IPS DF 6.9 (cell line): ENCODE data around the gene ARMH1.
A peak's percentile ranks its signal among the peaks of the same experiment; 100 is the strongest.

Source experiments
- DNase-seq: peaks from one replicate; pipeline ENCODE4 v3.0.0-alpha.2; 2013; ENCODE audit warnings: low read depth, low spot score
- H3K27ac ChIP-seq: one replicate; pipeline ENCODE4 v1.5.1; 2013; ENCODE audit warnings: low read length, control low read depth
- H3K27me3 ChIP-seq: 2 replicates; pipeline ENCODE4 v1.6.1; 2013; ENCODE audit warnings: mild to moderate bottlenecking, low read length; ENCODE audit not compliant: control insufficient read depth, insufficient read depth
- H3K36me3 ChIP-seq: 2 replicates; pipeline ENCODE4 v1.6.1; 2013; ENCODE audit warnings: low read length; ENCODE audit not compliant: control insufficient read depth, insufficient read depth
- H3K4me1 ChIP-seq: 2 replicates; pipeline ENCODE4 v1.6.1; 2013; ENCODE audit warnings: low read length; ENCODE audit not compliant: control insufficient read depth, insufficient read depth
- H3K4me3 ChIP-seq: 2 replicates; pipeline ENCODE4 v1.5.1; 2013; ENCODE audit warnings: mild to moderate bottlenecking, low read length
- H3K9me3 ChIP-seq: 2 replicates; pipeline ENCODE4 v1.6.1; 2013; ENCODE audit warnings: low read length, inconsistent platforms; ENCODE audit not compliant: control insufficient read depth, insufficient read depth
- WGBS: extraction: QIAGEN DNeasy Blood & Tissue Kit; methylation state at CpG from one replicate; pipeline ENCODE4 v1.1.7; 2013; ENCODE audit warnings: mixed read lengths, missing lambda C conversion rate; ENCODE audit not compliant: insufficient read length, insufficient coverage; 5-methylcytosine and 5-hydroxymethylcytosine counted together

ARMH1 gene

GRCh38 chr1:44672254-44672955 is 2.1 kb upstream of the ARMH1 start:
- no peaks in the 10 kb centered on the region for H3K27me3 ChIP-seq
- no peaks in the 10 kb centered on the region for H3K9me3 ChIP-seq
- WGBS: no CpG with 5 or more reads among the region's 13 CpGs
- H3K4me3 ChIP-seq: no peak overlapping the region
- no peak overlapping the region for H3K27ac ChIP-seq
- DNase-seq: no peak
- no peaks in the 10 kb centered on the region for H3K4me1 ChIP-seq
- no peaks in the 10 kb centered on the region for H3K36me3 ChIP-seq

- no CpG with 5 or more reads among the region's 14 CpGs for whole genome bisulfite sequencing
- no peak for DNase-seq
- H3K4me1 ChIP-seq: no peaks in the 10 kb centered on the region
- no peaks in the 10 kb centered on the region for H3K36me3 ChIP-seq
- no peak overlapping the region for H3K27ac ChIP-seq
- no peaks in the 10 kb centered on the region for H3K9me3 ChIP-seq
- H3K4me3 ChIP-seq: no peak overlapping the region; the same call in 1 of the 2 replicates
- H3K27me3 ChIP-seq: no peaks in the 10 kb centered on the region
Observed at GRCh38 chr1:44672961-44673674, 1.4 kb upstream of the ARMH1 start.

- Histone ChIP-seq H3K27me3 (no peaks in the 10 kb centered on the region), H3K36me3 (no peaks in the 10 kb centered on the region), H3K27ac (no peak overlapping the region), H3K4me3 (peak overlapping the region; percentile 60; the same call in 1 of the 2 replicates), H3K9me3 (no peaks in the 10 kb centered on the region), H3K4me1 (no peaks in the 10 kb centered on the region)
- no CpG with 5 or more reads among the region's 16 CpGs for WGBS
- no peak for DNase-seq
Observed at GRCh38 chr1:44673675-44674112, 820 bp upstream of the ARMH1 start.

GRCh38 chr1:44675186-44675585 is 672 bp downstream of the ARMH1 start:
- DNase-seq: no peak
- Histone ChIP-seq H3K4me1 (no peaks in the 10 kb centered on the region), H3K9me3 (no peaks in the 10 kb centered on the region), H3K36me3 (no peaks in the 10 kb centered on the region), H3K4me3 (no peak overlapping the region; the same call in 1 of the 2 replicates), H3K27ac (no peak overlapping the region), H3K27me3 (no peaks in the 10 kb centered on the region)
- WGBS: no CpG with 5 or more reads among the region's 7 CpGs

- Histone ChIP-seq H3K27ac (no peak overlapping the region), H3K9me3 (no peaks in the 10 kb centered on the region), H3K27me3 (no peaks in the 10 kb centered on the region), H3K4me3 (no peak overlapping the region), H3K36me3 (no peaks in the 10 kb centered on the region), H3K4me1 (peaks cover under 1% of the 10 kb centered on the region; the same call in 1 of the 2 replicates)
- WGBS: no CpG with 5 or more reads among the region's 5 CpGs
- no peak for DNase-seq
Observed at GRCh38 chr1:44676484-44677200, 2.1 kb downstream of the ARMH1 start.

- H3K36me3 ChIP-seq: no peaks in the 10 kb centered on the region
- H3K4me3 ChIP-seq: no peak overlapping the region
- no peaks in the 10 kb centered on the region for H3K9me3 ChIP-seq
- H3K27me3 ChIP-seq: no peaks in the 10 kb centered on the region
- no CpG with 5 or more reads among the region's 6 CpGs for WGBS
- peaks cover 4% of the 10 kb centered on the region; the same call in 1 of the 2 replicates for H3K4me1 ChIP-seq
- no peak for DNase-seq
- H3K27ac ChIP-seq: no peak overlapping the region
Observed at GRCh38 chr1:44677201-44677766, 2.8 kb downstream of the ARMH1 start.

- no CpG with 5 or more reads among the region's 2 CpGs for WGBS
- Histone ChIP-seq H3K27ac (no peak overlapping the region), H3K4me3 (no peak overlapping the region), H3K27me3 (no peaks in the 10 kb centered on the region), H3K4me1 (peaks cover 6% of the 10 kb centered on the region; the same call in 1 of the 2 replicates), H3K36me3 (no peaks in the 10 kb centered on the region), H3K9me3 (no peaks in the 10 kb centered on the region)
- no peak for DNase-seq
Observed at GRCh38 chr1:44678120-44678519, 3.6 kb downstream of the ARMH1 start.

- no peaks in the 10 kb centered on the region for H3K9me3 ChIP-seq
- H3K27ac ChIP-seq: no peak overlapping the region
- H3K27me3 ChIP-seq: no peaks in the 10 kb centered on the region
- DNase-seq: no peak
- H3K36me3 ChIP-seq: no peaks in the 10 kb centered on the region
- H3K4me3 ChIP-seq: no peak overlapping the region
- WGBS: no CpG with 5 or more reads among the region's 4 CpGs
- peaks cover 6% of the 10 kb centered on the region; the same call in 1 of the 2 replicates for H3K4me1 ChIP-seq
Observed at GRCh38 chr1:44678626-44679025, 4.1 kb downstream of the ARMH1 start.

- WGBS: no CpG with 5 or more reads among the region's 5 CpGs
- H3K4me1 ChIP-seq: peaks cover 6% of the 10 kb centered on the region; the same call in 1 of the 2 replicates
- H3K9me3 ChIP-seq: no peaks in the 10 kb centered on the region
- no peaks in the 10 kb centered on the region for H3K36me3 ChIP-seq
- H3K4me3 ChIP-seq: no peak overlapping the region
- no peaks in the 10 kb centered on the region for H3K27me3 ChIP-seq
- no peak for DNase-seq
- H3K27ac ChIP-seq: no peak overlapping the region
Observed at GRCh38 chr1:44679468-44679867, 5.0 kb downstream of the ARMH1 start.
